Epithelial cell of esophagus (primary cell): ENCODE data around the gene USP44.

Experiments used
- DNase-seq: peaks from one replicate; pipeline ENCODE4 v3.0.0; 2010; ENCODE audit warnings: low read depth
- H3K4me3 ChIP-seq: 2 replicates; pipeline ENCODE4 v1.5.1; 2011; ENCODE audit warnings: mild to moderate bottlenecking, low read length, control low read depth
- CTCF ChIP-seq: IDR thresholded peaks from 2 replicates; pipeline ENCODE4 v1.5.1; 2011; ENCODE audit warnings: low read depth, mild to moderate bottlenecking, low read length, control low read depth, inconsistent platforms; ENCODE audit not compliant: insufficient read depth; ENCODE audit errors: missing control alignments

USP44 gene

GRCh38 chr12:95551305-95551704 lies at the start of gene USP44:
TSS of gene USP44 (minus strand) at chr12:95551476. CDS start at chr12:95534256, 17,220 bp downstream.
- no peak for TF ChIP-seq CTCF
- no peak for DNase-seq
- H3K4me3 ChIP-seq, result no peak within 1 kb of the TSS

DNA sequence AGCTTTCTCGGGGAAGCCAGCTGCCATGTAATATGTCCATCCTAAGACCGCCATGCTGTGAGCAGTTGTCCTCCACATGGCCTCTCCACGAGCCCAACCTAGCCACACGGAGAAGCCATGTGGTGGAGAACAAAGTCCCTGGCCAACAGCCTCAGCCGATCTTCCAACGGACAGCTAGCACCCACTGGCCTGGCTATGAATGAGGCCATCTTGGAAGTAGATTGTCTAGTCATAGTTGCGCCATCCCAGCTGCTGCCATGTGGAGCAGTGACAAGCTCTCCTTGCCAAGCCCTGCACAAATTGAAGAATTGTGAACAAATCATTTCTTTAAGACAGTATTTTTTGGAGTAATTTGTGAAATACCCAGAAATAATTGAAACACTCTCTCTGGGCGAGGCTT lies 49.3 kb upstream of the USP44 start:
- TF ChIP-seq CTCF, result no peak
- H3K4me3 ChIP-seq, result no peak overlapping the region
- no peak for DNase-seq

- H3K4me3 ChIP-seq, result no peak overlapping the region
- no peak for DNase-seq
- TF ChIP-seq CTCF, result no peak
Observed at GRCh38 chr12:95599880-95600279, 48.6 kb upstream of the USP44 start.

- no peak for DNase-seq
- no peak overlapping the region for H3K4me3 ChIP-seq
- TF ChIP-seq CTCF, result no peak
Observed at GRCh38 chr12:95594136-95594535, 42.9 kb upstream of the USP44 start.

GRCh38 chr12:95593266-95593871 lies 42.1 kb upstream of the USP44 start:
- no peak for TF ChIP-seq CTCF
- no peak overlapping the region for H3K4me3 ChIP-seq
- DNase-seq, result no peak

DNA sequence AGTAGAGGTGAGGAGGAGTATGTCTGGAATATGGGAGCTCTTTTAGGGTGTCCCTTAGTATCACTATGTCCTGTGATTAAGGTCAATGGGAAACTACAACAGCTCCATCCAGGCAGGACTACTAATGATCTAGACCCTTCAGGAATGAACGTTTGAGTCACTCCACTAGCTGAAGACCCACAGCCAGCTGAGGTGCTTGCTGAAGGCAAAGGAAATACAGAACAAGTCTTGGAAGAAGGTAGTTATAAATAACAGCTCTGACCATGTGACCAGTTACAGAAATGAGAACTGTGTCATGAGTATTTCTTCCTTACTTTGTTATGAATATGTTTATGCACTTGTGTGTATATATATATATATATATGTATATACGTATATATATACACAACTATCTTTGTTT lies 40.5 kb upstream of the USP44 start:
- TF ChIP-seq CTCF, result no peak
- H3K4me3 ChIP-seq, result no peak overlapping the region
- DNase-seq, result peak; percentile 50

DNA sequence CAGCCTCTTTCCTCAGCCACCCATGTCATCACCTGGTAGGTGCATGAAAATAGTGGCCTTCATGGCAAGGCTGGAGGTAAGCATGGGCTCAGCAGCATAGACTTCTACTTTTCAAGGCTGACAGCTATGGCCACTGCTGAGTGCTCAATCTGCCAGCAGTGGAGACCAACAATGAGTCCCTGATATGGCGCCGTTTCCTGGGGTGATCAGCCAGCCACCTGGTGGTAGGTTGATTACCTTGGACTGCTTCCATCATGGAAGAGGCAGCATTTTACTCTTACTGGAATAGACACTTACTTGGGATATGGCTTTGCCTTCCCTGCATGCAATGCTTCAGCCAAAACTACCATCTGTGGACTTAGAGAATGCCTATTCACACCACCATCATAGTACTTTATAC lies 39.5 kb upstream of the USP44 start:
- TF ChIP-seq CTCF, result no peak
- H3K4me3 ChIP-seq, result no peak overlapping the region
- no peak for DNase-seq
